IPS-NIHi7 (cell line): Measurements from ENCODE around the gene CCR7.

Experiments used
- DNase-seq: peaks from one replicate; pipeline ENCODE4 v3.0.0; 2012; ENCODE audit warnings: mixed read lengths; ENCODE audit errors: extremely low spot score

CCR7 gene

DNA sequence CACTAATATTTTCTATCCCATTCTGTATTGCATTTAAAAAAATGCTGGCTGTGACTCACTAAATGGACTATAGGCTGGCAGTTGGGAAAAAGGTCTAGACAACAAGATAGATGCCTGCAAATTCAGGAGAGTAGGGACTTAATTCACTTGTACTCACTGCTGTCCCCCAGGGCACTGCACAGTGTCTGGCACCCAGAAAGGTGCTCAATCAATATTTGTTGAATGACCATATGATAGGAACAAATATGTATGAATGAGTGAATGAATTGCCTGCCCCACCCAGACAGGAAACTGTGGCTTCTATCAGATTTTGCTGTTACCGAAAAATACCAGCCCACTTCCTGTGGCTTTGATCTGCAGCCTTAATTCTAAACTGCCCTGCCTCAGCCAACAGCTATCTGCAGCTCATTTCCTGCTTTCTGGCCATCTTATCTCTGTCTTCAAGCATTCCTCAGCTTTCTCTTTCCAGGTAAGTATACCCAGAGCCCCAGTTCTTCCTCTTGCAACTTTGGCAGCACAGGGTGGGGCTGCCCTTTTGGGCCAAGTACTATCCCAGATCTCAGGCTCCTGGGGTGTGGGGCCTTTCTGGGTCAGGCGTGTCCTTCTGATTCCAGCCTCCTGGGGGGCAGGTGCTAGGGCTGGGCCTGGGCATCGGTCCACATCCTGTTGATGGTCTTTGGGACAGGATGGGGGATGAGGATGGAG, 48.5 kb downstream of the CCR7 start:
- no peak for DNase-seq

DNA sequence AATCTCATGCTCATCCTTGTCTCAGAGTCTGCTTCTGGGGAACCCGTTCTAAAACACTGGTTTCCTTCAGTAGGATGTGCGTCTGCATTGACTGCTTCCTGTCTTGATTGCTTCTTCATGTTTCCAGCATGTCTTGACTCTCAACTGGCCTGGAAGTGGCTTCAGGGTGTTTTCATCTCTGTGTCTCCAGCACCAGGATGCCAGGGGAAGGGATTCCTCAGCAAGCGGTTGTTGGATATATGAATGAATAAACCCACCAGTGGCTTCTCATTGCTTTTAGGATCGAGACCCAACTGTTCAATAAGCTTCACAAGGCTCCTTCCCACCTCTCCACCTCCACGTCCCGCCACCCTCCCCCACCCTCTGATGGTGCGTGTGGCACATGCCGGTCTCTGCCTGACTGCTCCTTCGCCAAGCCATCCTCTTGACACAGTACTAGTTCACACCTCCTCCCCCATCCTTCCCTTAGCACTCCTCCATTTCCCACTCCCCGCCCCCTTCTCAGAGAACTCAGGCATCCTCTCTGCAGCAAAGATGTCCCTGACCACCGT, 49.7 kb downstream of the CCR7 start:
- no peak for DNase-seq

DNA sequence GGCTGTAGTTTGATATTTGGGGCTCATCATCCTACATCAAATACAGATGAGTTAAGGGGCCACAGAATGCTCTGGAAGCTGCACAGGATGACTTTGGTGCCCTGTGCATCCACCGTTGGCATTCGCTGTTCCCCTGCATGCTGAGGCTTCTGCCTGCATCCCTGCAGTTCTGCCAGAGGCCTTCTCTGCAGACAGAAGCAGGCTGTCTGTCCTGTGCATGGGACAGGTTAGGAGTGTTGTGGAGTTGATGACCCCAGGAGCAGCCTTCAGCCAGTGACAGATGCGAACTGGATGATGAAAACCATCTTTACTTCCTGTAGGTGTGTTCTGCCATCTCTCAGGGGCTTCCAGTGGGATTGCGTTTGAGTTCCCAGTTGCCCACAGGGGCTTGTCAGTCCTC, 50.3 kb downstream of the CCR7 start:
- no peak for DNase-seq

DNA sequence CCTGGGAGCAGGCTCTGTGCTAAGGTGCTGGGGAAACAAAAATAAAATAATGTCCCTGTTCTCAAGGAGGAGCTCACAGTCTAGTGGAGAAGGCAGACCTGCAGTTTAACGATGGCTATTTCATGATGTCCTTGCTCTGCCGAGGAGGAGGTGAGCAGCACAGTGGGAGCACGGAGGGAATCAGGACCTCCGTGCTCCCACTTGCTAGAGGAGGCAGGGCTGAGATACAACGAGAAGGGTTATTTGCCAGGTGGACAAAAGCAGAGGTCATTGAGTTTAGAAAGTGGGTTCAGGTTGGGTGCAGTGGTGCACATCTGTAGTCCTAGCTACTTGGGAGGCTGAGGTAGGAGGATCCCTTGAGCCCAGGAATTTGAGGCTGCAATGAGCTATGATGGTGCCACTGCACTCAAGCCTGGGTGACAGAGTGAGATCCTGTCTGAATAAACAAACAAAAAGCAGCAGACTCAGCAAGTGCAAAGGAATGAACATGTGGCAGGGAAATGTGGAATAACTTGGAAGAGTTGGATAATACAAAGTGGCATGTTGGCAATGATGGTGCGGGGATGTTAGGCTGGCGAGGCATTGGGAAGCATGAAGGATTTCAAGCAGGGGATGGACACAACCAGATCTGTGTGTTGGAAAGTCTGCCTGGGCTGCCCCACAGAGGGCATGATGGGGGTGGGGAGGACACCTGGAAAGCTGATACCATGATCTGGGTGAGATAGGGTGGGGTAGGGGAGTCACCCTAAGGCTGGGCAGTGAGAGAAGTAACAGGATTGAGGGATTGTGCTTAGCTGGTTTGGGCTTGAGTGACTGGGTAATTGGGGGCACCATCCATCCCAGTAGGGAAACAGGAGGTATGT, 51.0 kb downstream of the CCR7 start:
- no peak for DNase-seq

DNA sequence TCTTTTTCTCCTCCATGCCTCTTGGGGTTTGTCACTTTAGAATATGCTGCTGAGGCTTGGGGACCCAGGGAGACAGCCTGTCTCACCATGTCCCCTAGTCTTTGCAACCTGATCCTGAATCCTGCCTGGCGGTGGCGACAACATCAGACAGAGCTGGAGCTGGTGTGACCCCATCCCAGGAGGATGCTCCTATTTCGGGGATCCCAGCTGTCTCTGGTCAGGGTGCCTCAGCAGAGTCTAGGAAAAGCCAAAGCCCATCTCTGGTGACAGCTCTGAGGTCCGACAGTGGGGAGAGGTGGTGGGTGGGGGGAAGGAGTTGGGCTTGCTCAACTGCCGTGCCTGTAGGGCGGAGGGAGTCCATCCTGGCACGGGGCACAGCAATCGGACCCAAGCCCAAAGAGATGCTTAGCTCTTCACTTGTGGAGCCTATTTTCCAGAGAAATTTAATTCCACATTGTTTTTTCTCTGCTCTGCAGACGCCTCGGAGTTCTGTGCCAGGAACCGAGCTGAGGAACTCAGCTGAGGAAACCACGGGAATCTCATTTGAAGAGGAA, 53.5 kb downstream of the CCR7 start:
- no peak for DNase-seq

DNA sequence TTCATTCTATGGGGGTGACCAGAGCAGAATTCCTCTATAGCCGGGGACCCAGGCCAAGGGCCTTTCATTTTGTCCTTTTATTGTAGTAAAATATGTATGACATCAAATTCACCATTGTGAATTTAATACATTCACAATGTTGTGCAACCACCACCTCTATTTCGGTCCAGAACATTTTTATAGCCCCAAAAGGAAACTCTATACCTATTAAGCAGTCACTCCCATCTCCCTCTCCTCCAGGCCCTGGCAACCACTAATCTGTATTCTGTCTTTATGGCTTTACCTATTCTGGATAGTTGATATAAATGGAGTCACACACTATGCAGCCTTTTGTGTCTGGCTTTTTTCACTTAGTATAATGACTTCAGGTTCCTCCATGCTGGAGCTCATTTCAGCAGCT, 54.1 kb downstream of the CCR7 start:
- no peak for DNase-seq

DNA sequence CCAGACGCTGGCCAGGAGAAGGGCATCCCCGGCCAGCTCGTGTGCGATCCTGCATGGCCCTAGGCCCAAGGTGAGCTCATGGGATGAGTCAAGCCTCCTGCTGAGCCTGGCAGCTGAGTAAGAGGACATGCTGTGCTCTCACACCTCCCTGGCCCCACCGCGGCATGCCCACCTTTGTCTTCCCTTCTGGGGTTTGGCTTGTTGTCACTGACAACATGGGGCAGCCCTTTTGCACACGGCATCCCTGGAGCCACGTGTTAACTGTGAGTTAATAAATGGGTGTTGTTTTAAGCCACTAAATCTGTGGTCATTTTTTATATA, 55.0 kb downstream of the CCR7 start:
- DNase-seq = peak; percentile 61

DNA sequence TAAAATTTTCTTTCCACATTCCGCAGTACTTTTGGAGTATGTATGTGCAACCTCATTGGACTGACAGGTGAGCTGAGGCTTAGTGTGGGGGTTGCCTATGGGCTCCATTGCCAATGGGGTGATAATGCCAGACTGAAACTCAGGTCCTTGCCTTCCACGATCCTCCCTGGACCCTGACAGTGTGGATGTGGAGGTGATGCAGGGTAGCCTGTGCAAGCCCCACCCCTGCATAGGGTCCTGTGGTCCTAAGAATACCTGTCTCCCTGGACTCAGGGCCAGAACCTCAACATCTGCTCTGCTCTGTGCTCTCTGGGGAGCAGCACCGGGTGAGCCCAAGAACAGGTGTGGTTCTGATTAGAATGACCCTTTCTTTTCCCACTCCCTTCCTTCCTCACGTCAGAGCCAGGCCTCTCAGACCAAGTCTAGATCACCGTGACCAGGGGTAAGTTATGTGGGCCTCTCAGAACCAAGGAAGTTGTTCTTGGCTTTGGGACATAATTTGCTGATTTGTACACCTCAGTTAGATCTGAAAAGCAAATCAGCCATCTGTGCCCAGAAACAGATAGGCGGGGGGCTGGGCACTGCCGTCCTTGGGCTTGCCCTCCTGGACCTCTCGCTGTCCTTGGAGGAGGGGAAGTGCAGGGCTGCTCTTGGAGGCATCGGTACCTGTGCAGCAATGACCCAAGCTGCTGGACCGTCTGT, 55.5 kb downstream of the CCR7 start:
- DNase-seq = no peak

DNA sequence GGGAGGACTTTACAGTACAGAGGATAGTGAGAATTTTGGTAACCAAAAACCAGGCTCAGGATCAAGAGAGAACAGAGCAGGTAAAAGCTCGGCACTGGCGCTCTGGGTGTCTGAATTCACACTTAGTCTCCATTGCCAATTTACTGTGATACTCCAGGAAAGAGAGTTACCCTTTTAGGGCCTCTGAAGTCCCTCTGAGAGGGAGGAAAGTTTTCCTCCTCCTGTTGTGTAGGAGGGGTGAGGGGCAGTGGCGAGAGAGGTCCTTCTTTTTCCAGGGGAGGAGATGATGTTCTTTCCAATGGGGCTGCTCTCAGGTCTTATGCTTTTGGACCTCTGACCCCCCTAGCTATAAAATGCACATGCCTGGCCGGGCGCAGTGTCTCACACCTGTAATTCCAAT, 58.5 kb downstream of the CCR7 start:
- no peak for DNase-seq
